ENCODE results near the gene SENP5.

The SENP5 gene

GRCh38 chr3:196902296-196902695 is 34.6 kb downstream of the SENP5 start:
- TF ChIP-seq ZFX (IDR thresholded peaks at IDR 0.05; ENCODE audit: borderline replicate concordance) = no peak
- TF ChIP-seq, protein P1, sequence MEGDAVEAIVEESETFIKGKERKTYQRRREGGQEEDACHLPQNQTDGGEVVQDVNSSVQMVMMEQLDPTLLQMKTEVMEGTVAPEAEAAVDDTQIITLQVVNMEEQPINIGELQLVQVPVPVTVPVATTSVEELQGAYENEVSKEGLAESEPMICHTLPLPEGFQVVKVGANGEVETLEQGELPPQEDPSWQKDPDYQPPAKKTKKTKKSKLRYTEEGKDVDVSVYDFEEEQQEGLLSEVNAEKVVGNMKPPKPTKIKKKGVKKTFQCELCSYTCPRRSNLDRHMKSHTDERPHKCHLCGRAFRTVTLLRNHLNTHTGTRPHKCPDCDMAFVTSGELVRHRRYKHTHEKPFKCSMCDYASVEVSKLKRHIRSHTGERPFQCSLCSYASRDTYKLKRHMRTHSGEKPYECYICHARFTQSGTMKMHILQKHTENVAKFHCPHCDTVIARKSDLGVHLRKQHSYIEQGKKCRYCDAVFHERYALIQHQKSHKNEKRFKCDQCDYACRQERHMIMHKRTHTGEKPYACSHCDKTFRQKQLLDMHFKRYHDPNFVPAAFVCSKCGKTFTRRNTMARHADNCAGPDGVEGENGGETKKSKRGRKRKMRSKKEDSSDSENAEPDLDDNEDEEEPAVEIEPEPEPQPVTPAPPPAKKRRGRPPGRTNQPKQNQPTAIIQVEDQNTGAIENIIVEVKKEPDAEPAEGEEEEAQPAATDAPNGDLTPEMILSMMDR (IDR thresholded peaks at IDR 0.05) = no peak
- no peak overlapping the region for H3K27ac ChIP-seq

GRCh38 chr3:196903740-196904139 is 36.0 kb downstream of the SENP5 start:
- TF ChIP-seq ZFX (IDR thresholded peaks at IDR 0.05; ENCODE audit: borderline replicate concordance) = no peak
- TF ChIP-seq, protein P1 (IDR thresholded peaks at IDR 0.05) = no peak
- no peak overlapping the region for H3K27ac ChIP-seq

GRCh38 chr3:196914866-196915265 is 47.1 kb downstream of the SENP5 start:
- no peak overlapping the region for H3K27ac ChIP-seq
- TF ChIP-seq ZFX (IDR thresholded peaks at IDR 0.05; ENCODE audit: borderline replicate concordance) = no peak
- TF ChIP-seq, protein P1 (IDR thresholded peaks at IDR 0.05) = no peak

- H3K27ac ChIP-seq = no peak overlapping the region
- no peak for TF ChIP-seq ZFX (IDR thresholded peaks at IDR 0.05; ENCODE audit: borderline replicate concordance)
- TF ChIP-seq, protein P1 (IDR thresholded peaks at IDR 0.05) = no peak
Measured at GRCh38 chr3:196915375-196915774, 47.7 kb downstream of the SENP5 start.

DNA sequence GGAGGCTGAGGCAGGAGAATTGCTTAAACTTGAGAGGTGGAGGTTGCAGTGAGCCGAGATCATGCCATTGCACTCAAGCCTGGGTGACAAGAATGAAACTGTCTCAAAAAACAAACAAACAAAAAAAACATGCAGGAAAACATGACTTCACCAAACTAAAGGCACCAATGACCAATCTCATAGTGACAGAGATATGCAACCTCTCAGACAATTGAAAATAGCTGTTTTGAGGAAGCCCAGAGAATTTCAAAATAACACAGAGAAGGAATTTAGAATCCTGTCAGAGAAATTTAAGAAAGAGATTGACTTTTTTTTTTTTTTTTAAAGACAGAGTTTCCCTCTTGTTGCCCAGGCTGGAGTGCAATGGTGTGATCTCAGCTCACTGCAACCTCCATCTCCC is 48.5 kb downstream of the SENP5 start:
- H3K27ac ChIP-seq = no peak overlapping the region
- TF ChIP-seq, protein P1 (IDR thresholded peaks at IDR 0.05) = no peak

- no peak for TF ChIP-seq ZFX (IDR thresholded peaks at IDR 0.05; ENCODE audit: borderline replicate concordance)
- TF ChIP-seq, protein P1 (IDR thresholded peaks at IDR 0.05) = no peak
- H3K27ac ChIP-seq = no peak overlapping the region
Measured at GRCh38 chr3:196916995-196917394, 49.3 kb downstream of the SENP5 start.

GRCh38 chr3:196918968-196919367 is 51.2 kb downstream of the SENP5 start:
- H3K27ac ChIP-seq = no peak overlapping the region
- TF ChIP-seq ZFX (IDR thresholded peaks at IDR 0.05; ENCODE audit: borderline replicate concordance) = no peak
- TF ChIP-seq, protein P1 (IDR thresholded peaks at IDR 0.05) = no peak
